ENCODE results near the gene SLC17A8.

The SLC17A8 gene

GRCh38 chr12:100371146-100371545, 14.3 kb downstream of the SLC17A8 start:
- no peak for DNase-seq (ENCODE audit: low read depth)

DNA sequence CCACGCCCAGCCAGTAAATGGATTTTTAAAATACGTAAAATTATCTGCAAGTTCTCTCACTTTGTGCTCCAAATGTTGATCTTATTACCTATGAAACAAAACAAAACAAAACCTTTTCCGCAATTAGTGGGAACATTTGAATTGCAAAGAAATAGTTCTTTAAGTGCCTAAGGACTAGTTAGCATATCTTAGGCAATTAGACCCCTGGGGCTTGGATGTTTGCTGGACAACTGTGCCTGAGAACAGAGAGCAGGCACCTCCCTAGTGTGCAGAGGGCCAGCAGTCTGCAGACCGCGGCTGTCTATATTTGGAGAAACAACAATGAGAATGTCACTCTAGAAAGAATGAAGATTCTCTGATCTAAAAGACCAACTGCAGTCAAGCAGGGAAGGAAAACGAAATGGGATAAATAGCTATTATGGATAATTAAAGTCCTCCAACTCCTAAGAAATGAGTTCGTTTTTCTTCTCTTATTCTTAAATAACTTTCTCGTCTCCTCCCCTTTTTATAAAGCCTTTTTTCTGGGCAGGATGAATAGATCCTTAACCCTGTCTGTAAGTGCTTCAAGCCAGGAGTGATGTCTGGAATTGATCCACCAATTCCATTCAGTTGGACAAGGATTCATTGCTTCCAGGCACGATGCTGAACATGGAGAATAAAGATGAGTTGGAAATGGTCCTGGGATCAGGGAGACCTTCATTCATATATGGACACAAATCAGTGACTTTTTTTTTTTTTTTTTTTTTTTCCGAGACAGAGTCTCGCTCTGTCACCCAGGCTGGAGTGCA, 16.2 kb downstream of the SLC17A8 start:
- DNase-seq (ENCODE audit: low read depth), result no peak

- DNase-seq (ENCODE audit: low read depth), result no peak
Observed at GRCh38 chr12:100375038-100375735, 18.3 kb downstream of the SLC17A8 start.

DNA sequence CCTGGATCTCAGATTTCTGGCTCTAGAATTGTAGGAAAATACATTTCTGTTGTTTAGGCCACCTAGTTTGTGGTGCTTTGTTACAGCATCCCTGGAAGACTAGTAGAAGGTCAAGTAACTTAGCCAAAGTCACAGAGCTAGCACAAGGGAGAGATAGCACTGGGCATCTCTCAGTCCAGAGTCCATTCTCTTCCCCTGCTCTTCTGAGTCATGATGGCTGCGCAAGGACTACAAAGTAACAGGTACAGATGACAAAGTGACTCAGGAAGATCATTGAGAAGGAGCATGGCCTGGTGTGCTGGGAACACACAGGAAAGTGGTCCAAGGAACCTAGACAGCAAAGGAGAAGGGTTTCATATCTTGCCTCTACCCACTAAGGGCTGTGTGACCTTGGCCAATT, 19.3 kb downstream of the SLC17A8 start:
- DNase-seq (ENCODE audit: low read depth), result no peak

DNA sequence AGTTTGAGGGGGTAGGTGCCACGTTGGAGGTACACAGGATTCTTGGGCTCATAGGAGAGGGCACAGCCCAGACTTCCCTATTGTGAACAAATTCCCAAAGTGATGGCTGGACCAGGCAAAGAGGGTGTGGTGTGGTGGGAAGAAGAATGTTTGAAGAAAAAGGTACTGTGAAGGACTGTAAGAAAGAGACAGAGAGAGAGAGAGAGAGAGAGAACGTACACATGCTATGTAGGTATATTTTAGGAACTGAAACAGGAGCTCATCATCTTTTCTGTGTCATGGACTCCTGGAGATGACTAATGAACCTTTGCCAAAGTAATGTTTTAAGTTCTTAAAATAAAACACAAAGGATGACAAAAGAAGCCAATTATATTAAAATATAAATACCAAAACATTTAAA, 24.5 kb downstream of the SLC17A8 start:
- no peak for DNase-seq (ENCODE audit: low read depth)

GRCh38 chr12:100382338-100382737, 25.5 kb downstream of the SLC17A8 start:
- DNase-seq (ENCODE audit: low read depth), result no peak

GRCh38 chr12:100383586-100384558, 27.0 kb downstream of the SLC17A8 start:
- no peak for DNase-seq (ENCODE audit: low read depth)

- DNase-seq (ENCODE audit: low read depth), result no peak
Observed at GRCh38 chr12:100384559-100384935, 27.7 kb downstream of the SLC17A8 start.

DNA sequence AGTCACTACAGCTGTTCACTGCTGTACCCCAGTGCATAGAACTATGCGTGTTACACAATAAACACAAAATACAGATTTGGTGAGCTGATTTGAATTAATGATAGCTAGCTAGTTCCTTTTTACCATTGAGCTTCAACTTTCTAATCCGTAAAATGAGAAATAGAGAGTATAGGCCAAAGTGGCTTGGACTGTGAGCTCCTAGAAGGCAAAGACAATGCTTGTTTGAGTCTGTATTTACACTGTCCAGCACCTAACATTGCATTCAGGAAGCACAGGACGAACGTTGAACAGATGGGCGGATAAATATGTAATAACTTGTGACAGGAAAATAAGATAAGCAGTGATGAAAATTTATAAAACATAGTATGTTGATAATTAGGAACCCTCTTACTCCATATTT, 31.5 kb downstream of the SLC17A8 start:
- no peak for DNase-seq (ENCODE audit: low read depth)

- DNase-seq (ENCODE audit: low read depth), result no peak
Observed at GRCh38 chr12:100391856-100392255, 35.0 kb downstream of the SLC17A8 start.

DNA sequence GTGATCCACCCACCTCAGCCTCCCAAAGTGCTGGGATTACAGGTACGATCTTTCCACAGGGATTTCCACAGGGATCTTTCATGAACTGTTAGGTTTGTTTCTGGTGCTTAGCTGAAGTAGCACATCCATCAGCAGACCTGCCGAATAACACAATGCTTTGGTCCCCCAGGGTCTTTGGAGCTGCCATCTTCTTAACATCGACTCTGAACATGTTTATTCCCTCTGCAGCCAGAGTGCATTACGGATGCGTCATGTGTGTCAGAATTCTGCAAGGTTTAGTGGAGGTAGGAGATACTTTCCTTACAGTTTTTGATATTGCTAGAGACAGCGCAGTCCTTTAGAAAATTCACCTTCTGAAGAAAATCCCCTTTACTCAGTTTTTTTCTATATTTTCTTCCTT, 36.3 kb downstream of the SLC17A8 start:
- DNase-seq (ENCODE audit: low read depth), result no peak

- DNase-seq (ENCODE audit: low read depth), result no peak
Observed at GRCh38 chr12:100395811-100396210, 38.9 kb downstream of the SLC17A8 start.

GRCh38 chr12:100398307-100398706, 41.4 kb downstream of the SLC17A8 start:
- DNase-seq (ENCODE audit: low read depth), result no peak

- no peak for DNase-seq (ENCODE audit: low read depth)
Observed at GRCh38 chr12:100399095-100399494, 42.2 kb downstream of the SLC17A8 start.

DNA sequence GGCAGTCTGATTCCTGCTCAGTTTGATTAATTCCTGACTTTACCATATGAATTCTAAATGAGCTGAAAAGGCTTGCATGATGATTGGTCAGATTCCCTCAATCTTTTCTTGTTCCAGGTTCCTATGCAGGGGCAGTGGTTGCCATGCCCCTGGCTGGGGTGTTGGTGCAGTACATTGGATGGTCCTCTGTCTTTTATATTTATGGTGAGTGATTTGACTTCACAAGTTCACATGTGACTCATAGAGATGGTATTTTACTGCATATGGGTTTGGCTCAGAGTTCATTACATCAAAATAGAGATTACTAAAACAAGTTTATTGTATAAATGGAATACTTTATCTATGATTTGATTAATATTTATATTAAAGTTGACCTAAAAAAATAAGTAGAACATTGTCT, 44.8 kb downstream of the SLC17A8 start:
- DNase-seq (ENCODE audit: low read depth), result no peak

- no peak for DNase-seq (ENCODE audit: low read depth)
Observed at GRCh38 chr12:100402763-100403162, 45.9 kb downstream of the SLC17A8 start.

GRCh38 chr12:100403446-100403845, 46.6 kb downstream of the SLC17A8 start:
- no peak for DNase-seq (ENCODE audit: low read depth)

DNA sequence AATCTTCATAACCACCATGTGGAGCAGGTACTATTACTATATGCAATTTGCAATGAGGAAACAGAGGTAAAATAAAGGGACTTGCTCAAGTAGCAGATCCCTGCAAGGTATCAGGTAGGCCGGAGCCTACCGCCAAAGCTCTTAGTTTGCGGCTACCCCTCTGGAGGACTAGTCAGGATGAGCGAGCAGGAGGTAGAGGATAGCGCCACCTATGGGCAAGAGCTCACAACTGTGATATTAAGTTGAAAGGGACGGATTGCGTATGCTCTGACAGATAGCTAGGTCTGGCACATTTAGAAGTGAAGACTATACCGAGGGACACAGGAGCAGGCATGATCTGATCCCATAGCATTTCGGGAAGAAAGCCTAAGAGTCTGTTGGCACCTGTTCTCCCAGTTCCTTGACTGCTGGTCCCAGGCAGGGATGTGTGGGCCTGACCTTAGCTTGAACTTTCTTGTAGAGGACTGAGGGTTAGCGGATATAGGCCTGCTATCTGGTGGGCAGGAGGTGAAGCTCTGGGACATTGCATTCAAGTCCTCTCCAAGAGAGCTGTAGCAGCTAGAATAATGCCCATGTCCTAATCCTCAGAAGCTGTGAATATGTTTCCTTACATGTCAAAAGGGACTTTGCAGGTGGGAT, 48.0 kb downstream of the SLC17A8 start:
- peak; percentile 11 for DNase-seq (ENCODE audit: low read depth)

GRCh38 chr12:100413001-100413400, 56.1 kb downstream of the SLC17A8 start:
- DNase-seq (ENCODE audit: low read depth), result no peak

- no peak for DNase-seq (ENCODE audit: low read depth)
Observed at GRCh38 chr12:100414739-100415138, 57.9 kb downstream of the SLC17A8 start.

- no peak for DNase-seq (ENCODE audit: low read depth)
Observed at GRCh38 chr12:100422646-100423045, 65.8 kb downstream of the SLC17A8 start.

DNA sequence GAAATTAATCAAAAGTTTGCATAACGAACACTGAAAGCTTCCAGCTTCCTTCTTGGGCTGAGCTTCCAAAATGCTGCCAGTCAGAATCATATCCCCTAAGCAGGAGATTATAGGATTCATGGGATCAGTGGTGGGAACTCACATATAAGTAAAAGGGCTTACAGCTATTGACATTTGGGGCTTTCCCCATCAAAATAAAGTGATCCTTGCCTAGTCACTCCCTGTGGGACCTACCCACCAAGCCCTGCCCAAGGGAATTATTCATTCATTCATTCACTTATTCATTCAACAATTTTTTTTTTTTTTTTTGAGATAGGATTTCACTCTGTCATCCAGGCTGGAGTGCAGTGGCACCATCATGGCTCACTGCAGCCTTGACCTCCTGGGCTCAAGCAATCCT, 69.3 kb downstream of the SLC17A8 start:
- no peak for DNase-seq (ENCODE audit: low read depth)
